ENCODE measurements around the gene NCK1. TPM values are rescaled to one million over a fixed set of nuclear protein-coding genes. Genes with fewer than 3 reads are reported as not detected.

NCK1 gene
- total and polyA plus RNA-seq, 10 of the 15 experiments (the other 5 are each of a cell fraction or from before 2014, with no cell fraction given): 15.6 to 33.4 (median 25.0) TPM

GRCh38 chr3:136882571-136882970 is 20.6 kb downstream of the NCK1 start:
- Histone ChIP-seq H3K79me2 (ENCODE audit: control insufficient read depth, insufficient read depth, low read length) (peaks cover 59% of the 10 kb centered on the region), H4K20me1 (ENCODE audit: control insufficient read depth, insufficient read depth) (no peaks in the 10 kb centered on the region), H3K9ac (ENCODE audit: control insufficient read depth, insufficient read depth, low read length) (no peak overlapping the region), H3K4me3 (no peak overlapping the region), H3K9me3 (replicated peaks; ENCODE audit: control insufficient read depth, insufficient read depth, low read length) (peaks cover 3% of the 10 kb centered on the region; the same call in 2 of the 3 replicates), H3K4me1 (ENCODE audit: control insufficient read depth, insufficient read depth, low read length) (peaks cover 16% of the 10 kb centered on the region), H3K36me3 (ENCODE audit: control insufficient read depth in 2 of 2, insufficient read depth in 2 of 2, low read length in 1 of 2) (no peaks in the 10 kb centered on the region), H3K4me2 (ENCODE audit: control insufficient read depth, insufficient read depth) (no peak overlapping the region), H3K27ac (ENCODE audit: control insufficient read depth, insufficient read depth) (no peak overlapping the region), H3K27me3 (replicated peaks in 1 of 2; ENCODE audit: control insufficient read depth in 2 of 2, insufficient read depth in 2 of 2, low read length in 1 of 2) (no peaks in the 10 kb centered on the region), H2AFZ (ENCODE audit: control insufficient read depth, low read depth, low read length) (no peak overlapping the region)
- TF ChIP-seq MTA2 (IDR thresholded peaks at IDR 0.05; ENCODE audit: low read depth) (no peak), NFYB (IDR thresholded peaks at IDR 0.05; ENCODE audit: insufficient read depth, low read depth, low read length) (peak; percentile 76), RAD51 (IDR thresholded peaks at IDR 0.05) (peak; percentile 46; the same call in 1 of the 2 replicates), HCFC1 (IDR thresholded peaks at IDR 0.05; ENCODE audit: low read length) (peak; percentile 37), EZH2 (IDR thresholded peaks at IDR 0.05; ENCODE audit: borderline replicate concordance, control insufficient read depth, low read depth, low read length) (no peak), SIX5 (IDR thresholded peaks at IDR 0.05; ENCODE audit: low read depth, low read length, severe bottlenecking) (peak; percentile 41)
- TF ChIP-seq, protein P1, sequence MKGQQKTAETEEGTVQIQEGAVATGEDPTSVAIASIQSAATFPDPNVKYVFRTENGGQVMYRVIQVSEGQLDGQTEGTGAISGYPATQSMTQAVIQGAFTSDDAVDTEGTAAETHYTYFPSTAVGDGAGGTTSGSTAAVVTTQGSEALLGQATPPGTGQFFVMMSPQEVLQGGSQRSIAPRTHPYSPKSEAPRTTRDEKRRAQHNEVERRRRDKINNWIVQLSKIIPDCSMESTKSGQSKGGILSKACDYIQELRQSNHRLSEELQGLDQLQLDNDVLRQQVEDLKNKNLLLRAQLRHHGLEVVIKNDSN (IDR thresholded peaks at IDR 0.05; ENCODE audit: borderline replicate concordance, extremely low read length, insufficient read depth, low read depth, low read length): peak; percentile 26
- ChIA-PET SMC1A (ENCODE audit: uncharacterized antibody, unreplicated experiment) (interaction anchor here (0.9 to 2.9 kb wide), 3 partner anchors 20 to 51 kb away, joined by 3 to 12 read pairs (median 3); no protein-coding TSS in a partner anchor), RAD21 (ENCODE audit: unreplicated experiment) (interaction anchor here (0.7 kb wide), 1 partner anchor 131 kb away, joined by 3 read pairs; the partner anchor contains the start of gene STAG1), CTCF (interaction anchor here (1.0 kb wide), 1 partner anchor 27 kb away, joined by 3 read pairs; no protein-coding TSS in a partner anchor), POLR2A (interaction anchor here (1.8 kb wide), 1 partner anchor 10 kb away, joined by 5 read pairs; no protein-coding TSS in a partner anchor)
- in situ Hi-C loops (cut with MboI) (no loop called here), intact Hi-C loops (cut with micrococcal nuclease; ENCODE audit: unreplicated experiment) (no loop called here)
- BruUV-seq (replicated peaks): no TSS peak
- FAIRE-seq: no peak
- ATAC-seq: peak; percentile 69
- 94% methylated on average over 1 of the region's 1 CpG for WGBS (ENCODE audit: insufficient coverage, insufficient replicate concordance, low lambda C conversion rate, missing lambda C conversion rate)
- DNase-seq (ENCODE audit: low read depth, low spot score): no peak

All from GM12878 (cell line).